VCaP (cell line): Measurements from ENCODE around the gene ADCY3.

ENCODE experiments used
- H3K27ac ChIP-seq: fragments of 450-650 bp; 2 replicates; pipeline ENCODE4 v1.5.1; 2017
- TF ChIP-seq, protein P1 (sequence below): fragments of 450-650 bp; conservative IDR thresholded peaks from 2 replicates; pipeline ENCODE4 v1.5.1; 2017; ENCODE audit warnings: mild to moderate bottlenecking, moderate library complexity

ADCY3 gene

DNA sequence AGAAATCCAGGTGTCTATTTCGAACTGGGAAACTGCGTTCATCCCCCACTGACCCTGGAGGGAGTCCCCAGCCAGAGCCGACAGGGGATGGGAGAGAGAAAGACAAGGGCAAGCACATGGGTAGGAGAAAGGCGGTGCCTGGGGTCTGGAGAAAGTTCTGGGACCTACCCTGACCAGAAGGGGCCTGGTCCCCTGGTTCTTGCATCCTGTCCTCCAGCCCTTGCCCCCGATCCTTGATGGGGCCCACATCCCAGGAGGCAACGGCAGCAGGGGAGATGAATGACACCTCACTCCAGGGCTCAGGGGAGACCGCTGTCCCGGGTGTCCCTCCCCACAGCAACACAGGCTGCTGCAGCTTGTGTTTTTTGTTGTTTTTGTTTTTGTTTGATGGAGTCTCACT, 4.9 kb downstream of the ADCY3 start:
- TF ChIP-seq, protein P1, sequence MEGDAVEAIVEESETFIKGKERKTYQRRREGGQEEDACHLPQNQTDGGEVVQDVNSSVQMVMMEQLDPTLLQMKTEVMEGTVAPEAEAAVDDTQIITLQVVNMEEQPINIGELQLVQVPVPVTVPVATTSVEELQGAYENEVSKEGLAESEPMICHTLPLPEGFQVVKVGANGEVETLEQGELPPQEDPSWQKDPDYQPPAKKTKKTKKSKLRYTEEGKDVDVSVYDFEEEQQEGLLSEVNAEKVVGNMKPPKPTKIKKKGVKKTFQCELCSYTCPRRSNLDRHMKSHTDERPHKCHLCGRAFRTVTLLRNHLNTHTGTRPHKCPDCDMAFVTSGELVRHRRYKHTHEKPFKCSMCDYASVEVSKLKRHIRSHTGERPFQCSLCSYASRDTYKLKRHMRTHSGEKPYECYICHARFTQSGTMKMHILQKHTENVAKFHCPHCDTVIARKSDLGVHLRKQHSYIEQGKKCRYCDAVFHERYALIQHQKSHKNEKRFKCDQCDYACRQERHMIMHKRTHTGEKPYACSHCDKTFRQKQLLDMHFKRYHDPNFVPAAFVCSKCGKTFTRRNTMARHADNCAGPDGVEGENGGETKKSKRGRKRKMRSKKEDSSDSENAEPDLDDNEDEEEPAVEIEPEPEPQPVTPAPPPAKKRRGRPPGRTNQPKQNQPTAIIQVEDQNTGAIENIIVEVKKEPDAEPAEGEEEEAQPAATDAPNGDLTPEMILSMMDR, result no peak
- H3K27ac ChIP-seq, result no peak overlapping the region

DNA sequence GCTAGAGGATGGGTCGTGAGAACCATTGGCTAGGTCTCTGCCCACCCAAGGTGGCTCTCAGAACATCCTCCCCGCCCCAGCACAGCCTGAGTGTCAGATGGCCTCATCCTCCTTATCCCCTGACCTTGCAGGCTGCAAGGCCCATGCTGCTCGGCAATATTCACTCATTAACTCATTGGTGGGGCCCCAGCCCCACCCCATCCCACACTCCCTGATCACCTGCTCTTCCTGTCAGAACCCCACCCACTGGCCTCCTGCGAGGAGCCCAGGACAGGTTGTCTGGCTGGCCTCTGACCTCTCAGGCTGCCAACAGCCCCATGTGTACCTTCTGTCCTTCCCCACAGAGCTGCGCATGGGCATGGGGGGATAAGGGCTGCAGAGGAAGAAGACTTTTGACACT, 5.3 kb downstream of the ADCY3 start:
- H3K27ac ChIP-seq, result no peak overlapping the region
- TF ChIP-seq, protein P1, result no peak

DNA sequence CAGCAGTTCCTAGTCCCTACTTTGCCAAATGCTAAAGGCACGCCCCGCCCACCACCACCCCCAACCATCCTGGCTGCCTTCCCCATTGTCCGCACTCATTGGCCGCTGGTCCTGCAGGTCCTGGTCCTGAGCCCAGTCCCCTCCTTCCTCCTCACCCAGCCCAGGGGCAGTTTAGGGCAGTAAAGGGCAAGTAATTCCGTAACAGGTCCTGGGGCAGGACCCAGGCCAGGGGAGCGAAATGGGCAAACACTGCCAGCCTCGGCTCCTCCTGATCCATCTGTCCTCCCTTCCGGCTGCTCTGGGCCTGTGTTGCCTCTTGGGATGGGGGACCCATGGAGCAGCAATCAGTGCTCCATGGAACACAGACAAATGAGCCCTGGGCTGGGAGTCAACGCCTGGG, 6.1 kb downstream of the ADCY3 start:
- no peak overlapping the region for H3K27ac ChIP-seq
- TF ChIP-seq, protein P1, result no peak

DNA sequence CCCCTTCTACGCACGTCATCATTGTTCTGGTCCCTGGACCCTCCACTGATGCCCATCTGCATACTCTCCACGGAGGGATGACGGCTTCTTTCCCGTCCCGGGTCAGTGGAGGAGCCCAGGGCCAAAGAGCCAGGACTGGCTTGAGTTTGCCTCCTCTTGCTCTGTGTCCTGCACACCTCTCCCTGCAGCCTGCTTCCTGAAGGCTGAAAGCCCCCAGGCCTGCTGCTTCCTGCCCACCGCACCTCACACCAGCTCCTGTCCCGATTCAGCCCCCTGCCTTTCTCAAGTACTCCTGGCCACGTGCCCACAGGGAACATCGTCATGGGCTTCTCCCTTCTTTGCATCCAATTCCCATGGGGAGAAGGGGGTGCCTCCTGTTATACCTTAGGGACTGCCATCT, 7.1 kb downstream of the ADCY3 start:
- no peak overlapping the region for H3K27ac ChIP-seq
- TF ChIP-seq, protein P1, result no peak

GRCh38 chr2:24912523-24912922, 7.5 kb downstream of the ADCY3 start:
- TF ChIP-seq, protein P1, result no peak
- H3K27ac ChIP-seq, result no peak overlapping the region

DNA sequence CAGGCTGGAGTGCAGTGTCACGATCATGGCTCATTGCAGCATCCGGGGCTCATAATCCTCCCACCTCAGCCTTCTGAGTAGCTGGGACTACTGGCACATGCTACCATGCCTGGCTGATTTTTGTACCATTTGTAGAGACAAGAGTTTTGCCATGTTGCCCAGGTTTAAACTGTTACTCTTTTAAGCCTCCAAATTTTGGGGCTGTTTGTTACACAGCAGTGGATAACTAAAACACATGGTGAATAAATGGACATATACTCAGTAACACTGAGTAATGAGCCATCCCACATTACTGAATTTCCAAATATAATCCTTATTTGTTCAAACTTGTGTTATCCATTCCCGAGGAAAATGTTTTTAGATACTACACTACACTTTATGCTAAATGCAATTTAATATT, 9.8 kb downstream of the ADCY3 start:
- H3K27ac ChIP-seq, result no peak overlapping the region
- TF ChIP-seq, protein P1, result no peak

GRCh38 chr2:24909555-24910177, 10.4 kb downstream of the ADCY3 start:
- TF ChIP-seq, protein P1, result no peak
- H3K27ac ChIP-seq, result no peak overlapping the region
